ENCODE results near the gene C2CD4D. TPM values are rescaled to one million over a fixed set of nuclear protein-coding genes. Genes with fewer than 3 reads are reported as not detected.

Gene C2CD4D
- total RNA-seq, 1 donor from 2014 or later = 0.16 TPM

DNA sequence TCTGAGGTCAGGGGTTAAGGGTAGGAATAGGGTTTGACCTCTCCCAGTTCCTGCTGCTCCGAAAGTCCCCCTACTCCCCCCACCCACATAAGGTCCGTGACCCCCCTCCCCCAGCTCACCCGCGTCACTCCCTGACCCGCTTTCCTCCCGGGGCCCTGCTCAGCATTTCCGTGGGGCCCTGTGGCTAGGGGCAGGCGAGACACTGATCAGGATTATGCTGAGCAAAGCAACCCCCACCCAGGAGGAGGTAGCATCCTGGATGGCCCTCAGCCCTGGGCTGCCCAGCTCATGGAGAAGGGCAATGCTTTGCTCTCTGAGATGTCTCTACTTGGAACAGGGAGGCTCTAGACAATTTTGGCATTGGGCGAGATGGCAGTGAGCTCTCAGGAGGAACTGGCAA lies 11.8 kb downstream of the C2CD4D start:
- Mint-ChIP-seq H3K27ac (ENCODE audit: unreplicated experiment) (no peak overlapping the region), H3K36me3 (ENCODE audit: low read depth, unreplicated experiment) (no peaks in the 10 kb centered on the region), H3K27me3 (ENCODE audit: low read depth, unreplicated experiment) (peaks cover 49% of the 10 kb centered on the region), H3K4me1 (ENCODE audit: low read depth, unreplicated experiment) (peaks cover 6% of the 10 kb centered on the region), H3K4me3 (ENCODE audit: unreplicated experiment) (no peak overlapping the region), H3K9me3 (ENCODE audit: unreplicated experiment) (peaks cover 3% of the 10 kb centered on the region)
- DNase-seq (ENCODE audit: low read depth) (no peak), FAIRE-seq (no peak)
- Histone ChIP-seq H2AFZ (ENCODE audit: low read depth, low read length) (no peak overlapping the region), H3K79me2 (ENCODE audit: insufficient read depth, low read length) (no peaks in the 10 kb centered on the region), H3K4me2 (ENCODE audit: low read length) (no peak overlapping the region), H3K36me3 (ENCODE audit: insufficient read depth, low read length) (no peaks in the 10 kb centered on the region), H3K27me3 (ENCODE audit: insufficient read depth, low read length) (no peaks in the 10 kb centered on the region), H4K20me1 (ENCODE audit: insufficient read depth, low read length) (no peaks in the 10 kb centered on the region), H3K4me3 (ENCODE audit: insufficient read depth, low read depth, low read length) (no peak overlapping the region), H3K9me3 (ENCODE audit: insufficient read depth, low read depth, low read length) (no peaks in the 10 kb centered on the region), H3K27ac (ENCODE audit: low read depth, low read length) (no peak overlapping the region), H3K9ac (ENCODE audit: low read length) (no peak overlapping the region), H3K4me1 (ENCODE audit: insufficient read depth, low read length) (no peaks in the 10 kb centered on the region)
- no peak for TF ChIP-seq EZH2 (IDR thresholded peaks at IDR 0.05; ENCODE audit: insufficient read depth, low read length)
- TF ChIP-seq, protein P1, sequence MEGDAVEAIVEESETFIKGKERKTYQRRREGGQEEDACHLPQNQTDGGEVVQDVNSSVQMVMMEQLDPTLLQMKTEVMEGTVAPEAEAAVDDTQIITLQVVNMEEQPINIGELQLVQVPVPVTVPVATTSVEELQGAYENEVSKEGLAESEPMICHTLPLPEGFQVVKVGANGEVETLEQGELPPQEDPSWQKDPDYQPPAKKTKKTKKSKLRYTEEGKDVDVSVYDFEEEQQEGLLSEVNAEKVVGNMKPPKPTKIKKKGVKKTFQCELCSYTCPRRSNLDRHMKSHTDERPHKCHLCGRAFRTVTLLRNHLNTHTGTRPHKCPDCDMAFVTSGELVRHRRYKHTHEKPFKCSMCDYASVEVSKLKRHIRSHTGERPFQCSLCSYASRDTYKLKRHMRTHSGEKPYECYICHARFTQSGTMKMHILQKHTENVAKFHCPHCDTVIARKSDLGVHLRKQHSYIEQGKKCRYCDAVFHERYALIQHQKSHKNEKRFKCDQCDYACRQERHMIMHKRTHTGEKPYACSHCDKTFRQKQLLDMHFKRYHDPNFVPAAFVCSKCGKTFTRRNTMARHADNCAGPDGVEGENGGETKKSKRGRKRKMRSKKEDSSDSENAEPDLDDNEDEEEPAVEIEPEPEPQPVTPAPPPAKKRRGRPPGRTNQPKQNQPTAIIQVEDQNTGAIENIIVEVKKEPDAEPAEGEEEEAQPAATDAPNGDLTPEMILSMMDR (IDR thresholded peaks at IDR 0.05; ENCODE audit: insufficient read depth, low read depth, low read length) = no peak

DNA sequence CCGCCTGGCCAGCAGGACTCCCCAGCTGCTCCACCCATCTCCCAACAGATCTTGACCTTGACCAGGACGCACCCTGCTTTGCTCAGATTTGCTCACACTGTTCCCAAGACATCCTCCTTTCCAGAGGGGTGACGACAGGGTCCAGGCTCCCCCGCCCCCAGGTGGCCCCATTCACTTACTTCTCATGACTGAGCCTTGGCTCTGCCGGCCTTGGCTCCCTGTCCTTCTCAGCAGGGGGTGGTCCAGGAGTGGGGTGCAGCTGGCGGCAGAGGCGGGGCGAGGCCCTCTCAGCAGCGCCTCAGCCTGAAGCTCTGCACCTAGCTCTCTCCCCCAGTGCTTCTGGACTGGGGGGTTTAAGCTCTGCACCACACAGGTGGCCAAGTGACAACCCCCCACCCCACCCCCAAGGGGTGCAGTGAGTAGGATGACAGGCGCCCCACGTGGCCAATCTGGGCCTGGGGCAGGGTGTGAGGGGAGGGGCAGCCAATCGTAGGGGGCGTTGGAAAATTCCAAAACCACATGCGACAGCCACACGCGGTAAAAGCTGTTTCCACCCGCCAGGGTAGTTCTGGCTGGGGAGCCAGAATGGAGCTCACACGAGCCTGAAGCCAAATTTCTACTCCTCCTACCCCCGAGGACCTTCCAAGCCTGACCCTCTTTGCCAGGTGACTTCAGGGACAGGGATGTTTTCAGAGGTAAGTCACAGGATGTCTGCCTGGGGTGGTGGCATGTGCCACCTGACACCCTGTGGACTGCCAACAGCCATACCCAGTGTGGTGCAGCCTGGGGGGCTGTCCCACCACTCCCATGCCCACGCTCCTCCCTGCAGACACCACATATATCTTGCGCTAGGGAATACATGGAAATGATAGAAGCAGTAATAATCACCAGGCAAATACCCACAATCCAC lies 13.6 kb downstream of the C2CD4D start:
- Mint-ChIP-seq H3K4me3 (ENCODE audit: unreplicated experiment) (no peak overlapping the region), H3K4me1 (ENCODE audit: low read depth, unreplicated experiment) (peaks cover 13% of the 10 kb centered on the region), H3K27ac (ENCODE audit: unreplicated experiment) (no peak overlapping the region), H3K9me3 (ENCODE audit: unreplicated experiment) (peaks cover 3% of the 10 kb centered on the region), H3K36me3 (ENCODE audit: low read depth, unreplicated experiment) (no peaks in the 10 kb centered on the region), H3K27me3 (ENCODE audit: low read depth, unreplicated experiment) (peaks cover 44% of the 10 kb centered on the region)
- no peaks in the 10 kb centered on the region for H3K79me2 ChIP-seq (ENCODE audit: insufficient read depth, low read length)
- DNase-seq (ENCODE audit: low read depth) (no peak), FAIRE-seq (no peak)
- no peaks in the 10 kb centered on the region for H3K36me3 ChIP-seq (ENCODE audit: insufficient read depth, low read length)
- no peak overlapping the region for H3K9ac ChIP-seq (ENCODE audit: low read length)
- H4K20me1 ChIP-seq (ENCODE audit: insufficient read depth, low read length) = no peaks in the 10 kb centered on the region
- no peaks in the 10 kb centered on the region for H3K9me3 ChIP-seq (ENCODE audit: insufficient read depth, low read depth, low read length)
- H3K4me1 ChIP-seq (ENCODE audit: insufficient read depth, low read length) = no peaks in the 10 kb centered on the region
- H3K4me3 ChIP-seq (ENCODE audit: insufficient read depth, low read depth, low read length) = no peak overlapping the region
- no peak for TF ChIP-seq EZH2 (IDR thresholded peaks at IDR 0.05; ENCODE audit: insufficient read depth, low read length)
- TF ChIP-seq, protein P1 (IDR thresholded peaks at IDR 0.05; ENCODE audit: insufficient read depth, low read depth, low read length) = no peak
- H2AFZ ChIP-seq (ENCODE audit: low read depth, low read length) = no peak overlapping the region
- H3K4me2 ChIP-seq (ENCODE audit: low read length) = no peak overlapping the region
- H3K27me3 ChIP-seq (ENCODE audit: insufficient read depth, low read length) = peaks cover 2% of the 10 kb centered on the region
- no peak overlapping the region for H3K27ac ChIP-seq (ENCODE audit: low read depth, low read length)

DNA sequence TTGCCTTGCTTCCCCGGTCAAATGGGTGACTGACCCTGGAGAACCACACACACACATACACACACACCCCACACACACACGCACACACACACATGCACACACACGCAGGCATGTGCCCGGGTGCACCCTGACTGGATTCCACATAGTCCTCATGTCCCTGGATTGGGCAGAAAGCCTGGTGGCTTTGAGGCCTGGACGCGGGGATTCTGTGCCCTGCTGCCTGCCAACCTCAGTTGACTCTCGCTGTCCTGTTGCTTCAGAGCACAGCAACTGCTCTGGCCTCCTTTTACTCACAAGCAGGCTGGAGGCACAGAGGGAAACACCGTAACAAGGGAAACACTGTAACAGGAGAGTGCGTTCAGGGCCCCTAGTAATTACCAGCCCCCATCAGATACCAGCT lies 14.4 kb downstream of the C2CD4D start:
- Histone ChIP-seq H3K4me1 (ENCODE audit: insufficient read depth, low read length) (no peaks in the 10 kb centered on the region), H2AFZ (ENCODE audit: low read depth, low read length) (no peak overlapping the region), H3K4me3 (ENCODE audit: insufficient read depth, low read depth, low read length) (no peak overlapping the region), H3K9me3 (ENCODE audit: insufficient read depth, low read depth, low read length) (no peaks in the 10 kb centered on the region), H4K20me1 (ENCODE audit: insufficient read depth, low read length) (no peaks in the 10 kb centered on the region), H3K27me3 (ENCODE audit: insufficient read depth, low read length) (peaks cover 2% of the 10 kb centered on the region), H3K27ac (ENCODE audit: low read depth, low read length) (no peak overlapping the region), H3K9ac (ENCODE audit: low read length) (no peak overlapping the region), H3K4me2 (ENCODE audit: low read length) (no peak overlapping the region), H3K79me2 (ENCODE audit: insufficient read depth, low read length) (no peaks in the 10 kb centered on the region), H3K36me3 (ENCODE audit: insufficient read depth, low read length) (no peaks in the 10 kb centered on the region)
- Mint-ChIP-seq H3K9me3 (ENCODE audit: unreplicated experiment) (peaks cover 3% of the 10 kb centered on the region), H3K4me1 (ENCODE audit: low read depth, unreplicated experiment) (peaks cover 13% of the 10 kb centered on the region), H3K36me3 (ENCODE audit: low read depth, unreplicated experiment) (peaks cover 2% of the 10 kb centered on the region), H3K4me3 (ENCODE audit: unreplicated experiment) (no peak overlapping the region), H3K27ac (ENCODE audit: unreplicated experiment) (no peak overlapping the region), H3K27me3 (ENCODE audit: low read depth, unreplicated experiment) (peaks cover 48% of the 10 kb centered on the region)
- no peak for FAIRE-seq
- no peak for TF ChIP-seq EZH2 (IDR thresholded peaks at IDR 0.05; ENCODE audit: insufficient read depth, low read length)
- TF ChIP-seq, protein P1 (IDR thresholded peaks at IDR 0.05; ENCODE audit: insufficient read depth, low read depth, low read length) = no peak
- no peak for DNase-seq (ENCODE audit: low read depth)
